Adrenal gland (tissue), 5 donors: Measurements from ENCODE around the gene KDM1B.

ENCODE experiments used
- CTCF ChIP-seq, 6 experiments: fragments of 450-650 bp in 4 of 6; fragments of 200-600 bp in 2 of 6; sonication (generic) in 1 of 6; IDR thresholded peaks; 1 replicate in 5 of 6; 2 replicates in 1 of 6; pipeline versions ENCODE4 v1.5.1 to v1.8.0; 2016 to 2021; ENCODE audit warnings: antibody characterized with exemption in 6 of 6, mild to moderate bottlenecking in 2 of 6, moderate library complexity in 1 of 6
- POLR2A ChIP-seq, 2 donors: fragments of 450-650 bp; IDR thresholded peaks; one replicate each; pipeline ENCODE4 v1.6.1; 2017; ENCODE audit warnings: antibody characterized with exemption in 2 of 2, mild to moderate bottlenecking in 2 of 2, moderate library complexity in 1 of 2
- donor health status: DM: no; HTN: no; CAD: no.

- TF ChIP-seq CTCF (IDR thresholded peaks at IDR 0.05) (no peak), POLR2A (IDR thresholded peaks at IDR 0.05) (no peak)
Observed at GRCh38 chr6:18261877-18262276, 106.7 kb downstream of the KDM1B start.
